ENCODE measurements around the gene ANP32E.

- TF ChIP-seq, protein P1, sequence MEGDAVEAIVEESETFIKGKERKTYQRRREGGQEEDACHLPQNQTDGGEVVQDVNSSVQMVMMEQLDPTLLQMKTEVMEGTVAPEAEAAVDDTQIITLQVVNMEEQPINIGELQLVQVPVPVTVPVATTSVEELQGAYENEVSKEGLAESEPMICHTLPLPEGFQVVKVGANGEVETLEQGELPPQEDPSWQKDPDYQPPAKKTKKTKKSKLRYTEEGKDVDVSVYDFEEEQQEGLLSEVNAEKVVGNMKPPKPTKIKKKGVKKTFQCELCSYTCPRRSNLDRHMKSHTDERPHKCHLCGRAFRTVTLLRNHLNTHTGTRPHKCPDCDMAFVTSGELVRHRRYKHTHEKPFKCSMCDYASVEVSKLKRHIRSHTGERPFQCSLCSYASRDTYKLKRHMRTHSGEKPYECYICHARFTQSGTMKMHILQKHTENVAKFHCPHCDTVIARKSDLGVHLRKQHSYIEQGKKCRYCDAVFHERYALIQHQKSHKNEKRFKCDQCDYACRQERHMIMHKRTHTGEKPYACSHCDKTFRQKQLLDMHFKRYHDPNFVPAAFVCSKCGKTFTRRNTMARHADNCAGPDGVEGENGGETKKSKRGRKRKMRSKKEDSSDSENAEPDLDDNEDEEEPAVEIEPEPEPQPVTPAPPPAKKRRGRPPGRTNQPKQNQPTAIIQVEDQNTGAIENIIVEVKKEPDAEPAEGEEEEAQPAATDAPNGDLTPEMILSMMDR (IDR thresholded peaks at IDR 0.05): peak; percentile 61 to 82 (median 78)
- no peak for TF ChIP-seq POLR2AphosphoS5 (IDR thresholded peaks at IDR 0.05)
Measured at GRCh38 chr1:150281221-150281757, 45.4 kb upstream of the ANP32E start.
